NCI-H146 treated with DMSO at 0.1 percent for 48 hours (cell line): ENCODE data around the gene HNRNPUL1.
"Not testable (repeated sequence)": the region's sequence is repeated elsewhere in the genome, so short reads cannot be mapped to it uniquely, and the experiment has no call there.

Source experiments
- DNase-seq: peaks from one replicate; lab custom pipeline; 2025; ENCODE audit not compliant: unreplicated experiment; lab: John Stamatoyannopoulos, UW

The HNRNPUL1 gene

DNA sequence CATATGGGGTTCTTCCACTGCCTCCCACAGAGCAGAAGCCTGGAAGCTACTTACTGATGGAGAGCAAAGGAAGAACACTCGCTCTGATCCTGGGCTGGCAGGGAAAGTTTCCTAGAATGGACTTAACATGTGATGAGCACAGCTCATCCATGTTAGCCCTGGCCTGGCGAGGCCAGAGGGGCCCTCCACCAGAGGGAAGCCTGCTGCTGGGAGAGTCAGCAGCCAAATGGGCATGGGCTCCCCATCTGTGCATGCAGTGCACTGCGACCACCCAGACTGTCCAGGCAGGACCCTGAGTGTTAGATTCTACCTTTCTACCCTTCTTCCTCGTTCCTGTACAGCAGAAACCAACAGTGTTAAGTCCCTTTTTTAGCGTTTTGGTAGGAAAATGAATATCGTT, 8.9 kb downstream of the HNRNPUL1 start:
- no peak for DNase-seq

DNA sequence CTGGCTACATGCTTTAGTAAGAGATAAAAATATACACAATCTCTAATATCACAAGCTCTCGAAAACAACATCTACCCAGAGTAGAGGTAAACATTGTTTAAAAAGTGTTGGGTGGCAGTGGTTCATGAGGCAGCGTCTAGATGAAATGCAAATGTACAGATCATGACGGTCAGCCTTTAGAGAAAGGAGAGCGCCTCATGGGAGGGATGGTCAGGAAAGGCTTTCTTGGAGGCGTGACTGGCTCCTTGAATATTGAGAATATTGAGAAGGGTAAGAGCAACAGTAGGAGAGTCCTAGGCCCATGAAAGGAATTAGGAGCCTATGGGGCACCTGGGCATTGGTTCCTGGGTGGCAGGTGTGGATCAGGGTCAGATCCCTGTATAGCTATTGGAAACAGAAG, 10.6 kb downstream of the HNRNPUL1 start:
- DNase-seq, result no peak

DNA sequence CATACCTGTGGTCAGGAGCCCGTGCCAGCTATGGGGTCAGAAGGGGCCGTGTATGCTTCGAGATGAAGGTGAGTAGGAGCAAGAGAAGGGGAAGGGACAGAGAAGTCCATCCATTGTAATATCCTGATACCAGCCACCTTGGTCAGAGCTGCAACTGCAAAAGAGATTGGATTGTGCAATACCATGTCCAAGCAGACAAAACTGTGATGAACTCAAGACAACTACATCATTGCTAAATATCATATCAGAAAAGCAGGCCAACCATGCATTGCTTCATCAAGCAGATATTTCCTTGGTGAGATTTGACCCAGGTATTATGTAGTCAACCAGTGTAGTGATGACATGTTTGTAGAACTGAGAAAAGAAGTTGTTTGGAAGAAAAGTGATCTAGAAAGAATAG, 12.1 kb downstream of the HNRNPUL1 start:
- DNase-seq, result no peak

DNA sequence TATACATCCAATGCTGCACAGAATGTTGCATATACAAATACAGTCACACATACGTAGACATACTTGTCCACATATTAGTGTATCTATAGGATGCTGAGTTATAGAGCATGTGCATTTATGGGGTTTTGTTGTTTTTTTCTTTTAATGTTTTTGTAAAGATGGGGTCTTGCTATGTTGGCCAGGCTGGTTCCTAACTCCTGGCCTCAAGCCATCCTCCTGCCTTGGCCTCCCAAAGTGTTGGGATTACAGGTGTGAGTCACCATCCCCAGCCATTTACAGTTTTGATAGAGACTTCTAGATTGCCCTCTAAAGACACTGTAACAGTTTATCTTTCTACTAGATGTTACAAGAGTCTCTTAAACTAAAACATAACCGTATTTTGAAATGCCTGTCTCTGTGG, 14.3 kb downstream of the HNRNPUL1 start:
- no peak for DNase-seq

DNA sequence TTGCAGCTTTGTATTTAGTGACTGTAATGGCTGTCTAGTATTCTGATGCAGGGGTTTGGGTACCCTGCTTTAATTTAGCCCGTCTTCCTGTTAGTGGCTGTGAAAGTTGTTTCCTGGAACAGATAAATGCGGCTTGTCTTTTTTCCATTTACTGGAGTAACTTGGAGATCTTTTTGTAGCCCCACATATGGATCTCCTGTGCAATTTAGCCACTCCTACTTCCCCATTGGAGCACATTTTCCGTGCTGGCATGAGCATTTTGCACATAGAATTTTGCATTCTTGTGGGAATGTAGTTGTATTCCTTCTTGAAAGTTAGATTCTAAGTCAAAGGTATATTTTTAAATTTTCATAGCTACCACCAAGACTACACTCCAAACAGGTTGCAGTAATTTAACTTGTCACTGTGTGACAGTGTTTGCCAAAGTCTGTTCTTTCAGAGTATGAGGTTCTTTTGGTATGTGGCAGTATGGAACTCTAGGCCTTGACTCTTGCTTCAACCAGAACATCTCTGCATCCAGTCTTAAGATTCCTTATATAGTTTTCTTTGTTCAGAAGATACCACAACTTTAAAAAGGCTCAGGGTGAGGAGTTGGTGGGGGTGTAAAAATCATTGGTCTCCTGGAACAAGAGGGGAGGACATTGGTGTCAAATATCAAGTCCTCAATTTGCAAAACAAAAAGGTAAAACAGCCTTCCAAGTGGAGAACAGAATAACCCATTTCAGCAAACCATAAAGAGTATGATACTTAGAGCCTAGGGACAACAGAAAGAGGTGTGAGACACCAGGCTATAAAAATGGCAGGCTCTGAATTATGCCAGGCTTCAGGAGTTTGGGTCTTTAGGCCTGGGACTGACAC, 24.7 kb downstream of the HNRNPUL1 start:
- DNase-seq, result no peak

DNA sequence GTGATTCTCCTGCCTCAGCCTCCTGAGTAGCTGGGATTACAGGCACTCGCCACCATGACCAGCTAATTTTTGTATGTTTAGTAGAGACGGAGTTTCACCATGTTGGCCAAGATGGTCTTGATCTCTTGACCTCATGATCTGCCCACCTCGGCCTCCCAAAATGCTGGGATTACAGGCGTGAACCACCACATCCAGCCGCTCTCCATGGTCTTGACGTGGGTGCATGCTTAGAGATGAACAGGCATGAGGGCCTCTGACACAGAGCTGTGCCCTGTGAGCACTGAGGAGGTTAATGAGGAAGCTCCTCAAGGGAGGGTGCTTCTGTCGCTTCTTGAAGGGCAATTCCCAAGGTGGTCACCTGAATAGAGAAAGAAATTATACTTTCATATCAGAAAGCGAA, 25.6 kb downstream of the HNRNPUL1 start:
- not testable (repeated sequence) for DNase-seq

DNA sequence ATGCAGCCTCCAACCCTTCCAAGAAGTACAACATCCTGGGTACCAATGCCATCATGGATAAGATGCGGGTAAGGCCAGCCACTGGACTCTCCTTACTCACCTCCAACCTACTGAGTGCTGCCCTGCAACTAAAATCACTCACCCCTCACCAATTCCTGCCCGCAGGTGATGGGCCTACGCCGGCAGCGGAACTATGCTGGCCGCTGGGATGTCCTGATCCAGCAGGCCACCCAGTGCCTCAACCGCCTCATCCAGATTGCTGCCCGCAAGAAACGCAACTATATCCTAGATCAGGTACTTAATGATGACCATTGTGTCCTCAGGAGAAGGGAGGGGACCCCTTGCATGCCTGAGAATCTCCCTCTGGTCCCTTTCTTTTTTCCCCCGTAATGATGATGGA, 30.2 kb downstream of the HNRNPUL1 start:
- DNase-seq, result no peak

DNA sequence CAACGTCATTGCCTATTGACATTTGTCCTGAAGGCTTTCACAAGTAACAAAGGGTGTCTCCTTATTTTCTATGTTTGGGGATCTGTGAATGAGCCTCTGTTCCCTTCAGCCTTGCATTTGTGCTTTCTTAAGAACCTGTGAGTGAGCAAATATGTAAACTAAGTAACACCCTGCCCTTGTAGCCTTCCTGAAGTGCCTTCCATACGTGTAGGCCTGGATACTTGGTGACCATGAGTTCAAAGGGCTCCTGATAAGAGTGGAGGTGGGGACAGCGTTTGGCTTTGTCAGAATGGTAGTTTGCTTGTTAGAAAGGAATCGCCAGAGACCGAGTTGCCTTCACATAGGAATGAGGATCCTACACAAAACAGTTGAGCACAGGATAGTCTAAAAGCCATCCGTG, 31.3 kb downstream of the HNRNPUL1 start:
- DNase-seq, result no peak

DNA sequence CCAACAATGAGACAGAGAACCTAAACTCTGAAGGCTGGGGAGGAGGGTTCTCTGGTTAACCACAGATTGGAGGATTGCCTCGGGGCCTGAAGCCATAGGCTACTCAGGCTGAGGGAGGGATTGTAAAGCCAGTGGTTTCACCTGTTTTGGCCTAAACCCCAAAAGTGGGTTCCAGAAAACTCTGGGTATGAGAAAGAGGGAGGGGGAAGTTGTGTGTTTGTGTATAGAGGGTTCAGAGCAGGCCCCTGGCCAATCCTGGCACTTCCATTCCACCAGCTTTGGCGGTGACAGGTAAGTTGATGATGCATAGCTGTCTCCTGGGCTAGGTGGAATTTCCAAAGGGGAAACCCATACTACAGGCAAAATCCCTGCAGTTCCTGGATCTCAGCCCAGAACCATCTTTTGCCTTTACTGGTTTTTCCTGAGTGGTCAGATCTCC, 32.3 kb downstream of the HNRNPUL1 start:
- DNase-seq, result no peak

DNA sequence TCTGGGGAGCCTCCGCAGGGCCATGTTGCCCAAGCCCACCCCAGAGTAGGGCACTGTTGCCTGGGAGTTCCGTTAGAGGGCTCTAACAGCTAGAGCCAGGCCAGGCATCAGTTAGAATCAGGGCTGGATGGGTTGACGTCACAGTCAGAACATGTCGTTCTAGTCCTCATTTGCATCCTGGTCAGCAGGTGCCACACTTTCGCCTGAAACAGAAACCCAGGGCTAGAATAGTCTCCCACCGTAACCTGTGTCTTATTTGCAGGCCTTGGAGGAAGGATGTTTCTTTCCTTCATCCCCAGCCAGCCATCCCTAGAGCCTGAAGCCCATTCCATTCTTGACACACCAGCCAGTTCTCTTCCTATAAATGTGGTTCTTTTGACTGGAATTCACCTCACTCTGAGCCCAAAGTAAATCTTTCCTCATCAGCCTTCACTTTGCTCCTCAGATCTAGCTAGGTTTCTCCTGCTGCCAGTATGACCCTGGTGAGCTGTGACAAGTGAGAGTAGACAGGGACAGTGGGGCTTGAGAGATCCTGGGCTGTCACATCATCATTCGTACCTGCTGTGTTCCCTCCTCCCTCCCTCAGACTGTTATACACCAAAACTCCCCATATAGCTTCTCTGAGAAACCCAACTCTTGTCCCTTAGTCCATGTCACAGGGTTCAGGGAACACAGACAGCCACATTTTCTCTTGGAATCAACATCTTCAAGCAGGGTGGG, 33.6 kb downstream of the HNRNPUL1 start:
- DNase-seq, result no peak

DNA sequence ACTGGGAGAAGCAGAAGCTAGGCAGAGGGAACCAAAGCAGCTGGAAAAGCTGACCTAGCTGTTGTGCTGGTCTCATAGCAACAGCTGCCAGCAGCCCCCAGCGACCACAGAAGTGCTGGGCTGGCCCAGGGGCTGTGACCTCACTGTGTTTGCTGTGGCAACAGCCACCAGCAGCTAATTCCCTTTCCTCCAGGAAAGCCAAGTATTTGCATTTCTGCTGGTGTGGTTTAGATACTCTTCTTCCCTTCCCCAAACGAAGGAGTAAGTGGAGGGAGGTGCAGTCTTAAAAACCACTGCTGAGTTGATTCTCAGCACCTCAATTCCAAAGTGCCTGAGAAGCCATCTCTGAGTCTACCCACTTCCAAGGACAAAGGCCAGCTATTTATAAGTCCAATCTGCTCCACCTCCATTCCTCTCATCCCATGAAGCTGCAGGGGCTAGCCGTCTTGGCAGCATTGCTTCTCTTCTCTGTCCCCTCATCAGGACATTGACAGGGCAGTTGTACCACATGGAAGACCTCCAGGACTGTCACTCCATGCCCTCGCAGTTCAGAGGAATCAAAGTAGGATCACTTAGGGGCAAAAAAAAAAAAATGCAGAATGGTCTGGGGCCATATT, 34.3 kb downstream of the HNRNPUL1 start:
- DNase-seq, result no peak

DNA sequence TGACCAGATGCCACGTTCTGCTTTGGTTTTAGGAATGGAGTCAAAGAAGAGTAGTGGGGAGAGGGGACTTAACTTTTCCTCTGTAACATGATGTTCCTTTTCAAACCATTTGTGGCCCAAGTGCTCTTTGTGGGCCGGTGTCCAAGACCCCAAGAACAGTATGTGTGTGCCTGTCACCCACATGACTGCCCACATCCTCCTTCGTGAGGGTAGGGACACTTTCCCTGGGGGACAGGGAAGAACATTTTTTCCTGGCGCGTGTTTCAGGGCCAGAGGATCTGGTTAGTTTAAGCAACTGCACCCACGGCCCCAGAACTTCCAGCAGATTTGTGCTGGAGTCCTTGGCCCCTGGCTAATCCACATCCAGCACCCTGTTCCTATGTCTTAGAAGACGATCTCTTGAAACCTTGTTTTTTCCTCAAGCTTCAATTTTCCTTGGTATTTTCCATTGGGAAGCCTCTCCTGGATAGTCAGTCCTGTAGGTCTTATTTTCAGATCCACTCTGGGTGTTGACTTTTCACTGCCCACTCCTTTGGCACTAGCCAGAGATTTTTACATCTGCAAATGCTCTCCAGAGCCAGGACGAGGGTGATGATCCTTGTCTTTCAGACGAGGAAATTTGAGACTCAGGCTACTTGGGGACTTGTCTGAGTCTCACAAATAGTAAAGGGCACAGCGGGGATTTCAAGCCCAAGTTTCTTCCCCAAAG, 35.0 kb downstream of the HNRNPUL1 start:
- DNase-seq, result no peak

DNA sequence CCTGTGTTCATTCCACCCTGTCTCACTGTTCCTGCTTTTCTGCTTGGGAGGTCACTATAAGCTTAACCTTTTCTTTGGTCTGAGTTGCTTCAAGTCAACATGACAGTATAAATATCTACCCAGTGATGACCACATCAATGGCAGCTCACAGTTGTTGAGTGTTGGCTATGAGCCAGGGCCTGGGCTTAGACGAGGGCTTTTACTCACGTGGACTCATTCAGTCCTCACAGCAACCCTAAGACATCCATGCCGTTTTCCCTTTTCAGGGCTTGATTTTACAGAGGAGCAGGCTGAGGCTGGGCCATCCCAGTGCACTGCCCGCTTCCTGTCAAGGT, 35.5 kb downstream of the HNRNPUL1 start:
- no peak for DNase-seq

DNA sequence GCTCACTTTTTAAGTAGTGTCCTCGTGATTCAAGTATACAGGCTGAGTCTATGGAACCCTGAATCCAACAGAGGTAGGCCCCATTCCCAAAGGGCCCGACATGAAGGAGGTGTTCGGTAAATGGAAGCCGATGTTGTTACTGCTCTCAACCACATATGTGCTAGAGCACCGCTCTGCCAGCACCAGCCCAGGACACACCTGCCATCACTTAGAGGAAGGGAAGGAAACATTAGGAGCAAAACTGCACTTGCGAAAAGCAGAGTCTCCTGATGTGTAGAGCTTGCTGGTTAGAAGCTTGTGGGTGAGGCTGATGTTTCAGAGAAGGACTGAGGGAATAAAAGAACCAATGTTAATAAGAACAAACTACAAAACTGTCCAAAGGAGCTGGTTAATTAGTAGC, 36.4 kb downstream of the HNRNPUL1 start:
- no peak for DNase-seq

DNA sequence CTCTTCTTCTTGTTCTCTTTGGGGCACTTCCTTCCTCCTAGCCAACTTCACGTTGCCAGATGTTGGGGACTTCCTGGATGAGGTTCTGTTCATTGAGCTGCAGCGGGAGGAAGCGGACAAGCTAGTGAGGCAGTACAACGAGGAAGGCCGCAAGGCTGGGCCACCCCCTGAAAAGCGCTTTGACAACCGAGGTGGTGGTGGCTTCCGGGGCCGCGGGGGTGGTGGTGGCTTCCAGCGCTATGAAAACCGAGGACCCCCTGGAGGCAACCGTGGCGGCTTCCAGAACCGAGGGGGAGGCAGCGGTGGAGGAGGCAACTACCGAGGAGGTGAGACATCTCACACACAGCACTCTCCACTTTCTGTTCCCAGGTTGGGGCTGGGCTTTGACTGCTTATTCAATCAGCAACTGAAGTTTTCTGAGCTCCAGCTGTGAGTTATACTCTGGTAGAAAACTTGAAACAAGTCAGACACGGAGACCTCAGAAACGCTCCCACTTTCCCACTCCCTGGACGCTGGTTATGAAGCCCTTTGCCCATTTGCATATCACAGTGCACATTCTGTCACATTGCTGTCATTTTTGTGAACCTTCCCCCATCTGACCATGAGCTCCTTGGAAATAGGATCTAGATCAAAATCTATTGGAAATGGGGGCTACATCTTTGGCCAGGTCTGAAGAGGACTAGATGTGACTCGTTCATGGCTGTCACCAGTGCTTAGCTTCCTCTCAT, 38.6 kb downstream of the HNRNPUL1 start:
- no peak for DNase-seq

DNA sequence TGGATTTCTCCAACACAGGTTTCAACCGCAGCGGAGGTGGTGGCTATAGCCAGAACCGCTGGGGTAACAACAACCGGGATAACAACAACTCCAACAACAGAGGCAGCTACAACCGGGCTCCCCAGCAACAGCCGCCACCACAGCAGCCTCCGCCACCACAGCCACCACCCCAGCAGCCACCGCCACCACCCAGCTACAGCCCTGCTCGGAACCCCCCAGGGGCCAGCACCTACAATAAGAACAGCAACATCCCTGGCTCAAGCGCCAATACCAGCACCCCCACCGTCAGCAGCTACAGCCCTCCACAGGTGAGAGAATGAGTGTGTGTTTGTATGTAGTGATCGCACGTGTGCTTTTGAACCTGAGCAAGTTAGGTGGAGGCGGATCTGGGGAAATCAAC, 39.8 kb downstream of the HNRNPUL1 start:
- no peak for DNase-seq

DNA sequence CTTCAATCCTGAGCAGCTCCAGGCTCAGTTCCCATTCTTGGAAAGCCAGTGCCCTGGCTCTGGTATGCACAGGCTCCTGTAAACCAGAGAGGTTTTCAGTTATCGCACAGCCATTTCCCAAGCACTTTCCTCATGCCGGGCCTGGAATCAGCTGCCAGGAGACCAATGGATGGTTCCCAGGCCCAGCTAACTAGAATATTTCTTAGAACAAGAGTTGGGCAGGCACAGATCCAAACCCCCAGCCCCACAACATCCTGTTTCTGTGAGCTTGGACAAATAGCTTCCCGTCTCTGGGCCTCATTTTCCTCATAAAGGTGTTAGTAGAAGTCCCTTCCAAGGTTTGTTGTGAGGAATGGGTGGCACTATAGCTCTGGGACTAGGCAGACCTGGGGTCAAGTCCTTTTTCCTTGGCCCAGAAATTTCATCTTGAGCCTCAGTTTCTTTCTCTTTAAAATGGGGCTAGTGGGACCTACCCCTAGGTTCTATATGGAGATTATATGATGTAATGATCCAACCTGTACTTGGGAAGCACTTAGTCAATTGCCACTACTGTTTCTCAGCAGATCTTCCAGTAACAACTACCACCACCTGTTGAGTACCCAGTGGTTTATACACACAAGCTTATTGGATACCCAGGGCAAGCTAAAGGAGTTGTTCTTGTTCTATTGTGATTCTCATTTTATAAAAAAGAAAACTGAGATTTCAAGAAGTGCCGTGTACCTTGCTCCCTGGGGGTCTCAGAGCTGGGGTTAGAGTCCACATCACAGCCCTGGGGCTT, 40.7 kb downstream of the HNRNPUL1 start:
- DNase-seq, result no peak

DNA sequence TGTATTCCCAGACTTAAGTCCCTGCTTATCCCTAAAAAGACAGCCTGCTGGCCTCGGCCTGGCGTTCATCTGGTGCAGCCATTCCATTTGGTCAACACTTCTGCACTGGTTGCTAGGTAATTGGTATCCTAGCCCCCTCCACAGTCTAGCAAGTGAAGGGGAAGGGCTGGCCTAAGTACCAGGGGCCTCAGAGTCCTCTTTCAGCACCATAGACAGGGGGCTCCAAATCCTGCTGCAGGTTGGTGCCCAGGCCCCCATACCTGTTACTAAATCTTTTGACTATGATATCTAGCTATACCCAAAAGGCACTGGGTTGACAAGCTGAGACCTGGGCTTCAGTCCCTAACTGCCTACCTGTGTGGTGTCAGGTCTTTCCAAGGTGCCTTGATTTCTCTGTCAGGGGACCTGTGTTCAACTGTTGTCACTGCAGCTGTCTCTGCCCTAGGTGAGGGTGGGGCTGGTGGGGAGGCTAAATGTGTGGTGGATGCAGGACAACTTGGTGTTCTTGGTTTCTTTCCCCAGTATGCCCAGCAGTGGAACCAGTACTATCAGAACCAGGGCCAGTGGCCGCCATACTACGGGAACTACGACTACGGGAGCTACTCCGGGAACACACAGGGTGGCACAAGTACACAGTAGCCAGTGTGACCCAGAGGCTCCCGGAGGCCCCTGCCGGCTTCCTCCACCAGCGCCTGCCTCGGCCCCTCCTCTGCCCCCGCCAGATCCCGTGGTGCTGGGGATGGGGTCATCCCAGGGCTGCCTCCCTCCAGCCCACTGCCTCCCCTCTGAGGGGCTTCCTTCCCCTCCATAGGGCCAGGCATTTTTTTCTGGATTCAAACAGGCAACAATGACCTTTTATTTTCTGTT, 42.0 kb downstream of the HNRNPUL1 start:
- DNase-seq, result no peak
